NT2/D1 (cell line): Measurements from ENCODE around the gene PRKRIP1.

Experiments
- DNase-seq: peaks from one replicate; pipeline ENCODE4 v3.0.0-alpha.2; 2011; ENCODE audit warnings: low read depth, low spot score
- H3K27me3 ChIP-seq: 2 replicates; pipeline ENCODE4 v1.6.0; 2011; ENCODE audit warnings: mild to moderate bottlenecking; ENCODE audit not compliant: insufficient read length, insufficient read depth
- H3K36me3 ChIP-seq: 2 replicates; pipeline ENCODE4 v1.6.1; 2011; ENCODE audit warnings: mild to moderate bottlenecking, low read length, mixed read lengths; ENCODE audit not compliant: insufficient read depth, insufficient read length
- H3K4me1 ChIP-seq: 2 replicates; pipeline ENCODE4 v1.5.1; 2011; ENCODE audit not compliant: insufficient read depth, insufficient read length
- H3K4me3 ChIP-seq: 2 replicates; pipeline ENCODE4 v1.5.1; 2011; ENCODE audit warnings: low read depth; ENCODE audit not compliant: insufficient read length
- H3K9ac ChIP-seq: 2 replicates; pipeline ENCODE4 v1.6.0; 2011; ENCODE audit warnings: low read depth; ENCODE audit not compliant: insufficient read length
- H3K9me3 ChIP-seq: 2 replicates; pipeline ENCODE4 v1.5.1; 2011; ENCODE audit warnings: mild to moderate bottlenecking, low read length; ENCODE audit not compliant: insufficient read depth
- SUZ12 ChIP-seq: IDR thresholded peaks from 2 replicates; pipeline ENCODE4 v1.6.1; 2011; ENCODE audit not compliant: insufficient read length, insufficient read depth; ENCODE audit errors: extremely low read depth
- YY1 ChIP-seq: IDR thresholded peaks from 2 replicates; pipeline ENCODE4 v1.6.1; 2011; ENCODE audit not compliant: insufficient read length, insufficient read depth
- ZNF274 ChIP-seq: IDR thresholded peaks from 2 replicates; pipeline ENCODE4 v1.6.1; 2011; ENCODE audit warnings: mild to moderate bottlenecking, low read depth, low read length

Gene PRKRIP1

GRCh38 chr7:102466097-102466496 lies 69.9 kb downstream of the PRKRIP1 start:
- Histone ChIP-seq H3K36me3 (peaks cover 41% of the 10 kb centered on the region), H3K4me3 (peak overlapping the region; percentile 99), H3K9ac (peak overlapping the region; percentile 98), H3K4me1 (peaks cover 2% of the 10 kb centered on the region), H3K9me3 (no peaks in the 10 kb centered on the region), H3K27me3 (no peaks in the 10 kb centered on the region)
- TF ChIP-seq YY1 (no peak), SUZ12 (no peak), ZNF274 (no peak)
- no peak for DNase-seq

GRCh38 chr7:102467581-102468477 lies 71.7 kb downstream of the PRKRIP1 start:
- no peak for TF ChIP-seq YY1
- TF ChIP-seq SUZ12: no peak
- TF ChIP-seq ZNF274: no peak
- H3K9ac ChIP-seq: peak overlapping the region; percentile 32
- no peaks in the 10 kb centered on the region for H3K9me3 ChIP-seq
- peaks cover 48% of the 10 kb centered on the region for H3K36me3 ChIP-seq
- H3K4me3 ChIP-seq: no peak overlapping the region
- DNase-seq: no peak
- H3K27me3 ChIP-seq: no peaks in the 10 kb centered on the region
- peaks cover 2% of the 10 kb centered on the region for H3K4me1 ChIP-seq

GRCh38 chr7:102468478-102469350 lies 72.6 kb downstream of the PRKRIP1 start:
- peaks cover 2% of the 10 kb centered on the region for H3K4me1 ChIP-seq
- H3K36me3 ChIP-seq: peaks cover 55% of the 10 kb centered on the region

GRCh38 chr7:102469351-102469971 lies 73.3 kb downstream of the PRKRIP1 start:
- no peaks in the 10 kb centered on the region for H3K9me3 ChIP-seq
- peaks cover 2% of the 10 kb centered on the region for H3K4me1 ChIP-seq
- peaks cover 58% of the 10 kb centered on the region for H3K36me3 ChIP-seq
- no peak overlapping the region for H3K4me3 ChIP-seq
- TF ChIP-seq YY1: no peak
- no peak for TF ChIP-seq ZNF274
- TF ChIP-seq SUZ12: no peak
- H3K27me3 ChIP-seq: no peaks in the 10 kb centered on the region
- no peak for DNase-seq
- no peak overlapping the region for H3K9ac ChIP-seq

More at GRCh38 chr7:102468478-102469350, 72.6 kb downstream of the PRKRIP1 start:
- H3K9me3 ChIP-seq: no peaks in the 10 kb centered on the region
- DNase-seq: no peak
- no peak overlapping the region for H3K4me3 ChIP-seq
- no peaks in the 10 kb centered on the region for H3K27me3 ChIP-seq
- no peak for TF ChIP-seq SUZ12
- TF ChIP-seq YY1: no peak
- no peak for TF ChIP-seq ZNF274
- peak overlapping the region; percentile 32 for H3K9ac ChIP-seq

- DNase-seq: no peak
- Histone ChIP-seq H3K9me3 (no peaks in the 10 kb centered on the region), H3K27me3 (no peaks in the 10 kb centered on the region), H3K9ac (no peak overlapping the region), H3K36me3 (peaks cover 58% of the 10 kb centered on the region), H3K4me1 (peaks cover 2% of the 10 kb centered on the region), H3K4me3 (no peak overlapping the region)
- TF ChIP-seq ZNF274 (no peak), YY1 (no peak), SUZ12 (no peak)
Measured at GRCh38 chr7:102469972-102470825, 74.0 kb downstream of the PRKRIP1 start.

- Histone ChIP-seq H3K4me3 (no peak overlapping the region), H3K9ac (no peak overlapping the region), H3K36me3 (peaks cover 54% of the 10 kb centered on the region), H3K27me3 (no peaks in the 10 kb centered on the region), H3K4me1 (peaks cover 2% of the 10 kb centered on the region), H3K9me3 (no peaks in the 10 kb centered on the region)
- no peak for DNase-seq
- TF ChIP-seq SUZ12 (no peak), YY1 (no peak), ZNF274 (no peak)
Measured at GRCh38 chr7:102471791-102472125, 75.6 kb downstream of the PRKRIP1 start.
